HG03025 (cell line): Measurements from ENCODE around the gene RALGAPA1.

Source experiments
- ATAC-seq: cut with Tn5 transposase; IDR thresholded peaks from one replicate; pipeline ENCODE4 v1.9.1; 2021; ENCODE audit warnings: mild to moderate bottlenecking, moderate library complexity; ENCODE audit not compliant: unreplicated experiment, low FRiP score

Gene RALGAPA1

DNA sequence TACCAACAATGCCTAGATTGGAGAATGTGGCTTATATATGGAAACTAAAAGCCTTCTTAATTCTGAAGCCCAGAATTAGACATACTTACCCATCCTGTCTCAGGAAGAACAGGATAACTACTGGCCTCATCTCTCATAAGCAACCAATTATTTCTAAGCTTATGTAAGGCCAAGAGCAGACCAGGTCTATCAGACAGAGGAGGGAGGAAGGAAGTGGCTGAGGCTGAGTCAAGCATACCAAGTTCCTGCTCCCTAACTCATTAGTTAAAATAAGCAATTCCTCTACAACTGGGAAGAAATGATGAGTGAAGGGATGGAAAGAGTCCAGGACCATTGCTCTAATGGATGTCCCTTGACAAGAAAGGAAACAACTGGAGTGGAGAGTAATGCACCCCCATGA lies 302.2 kb downstream of the RALGAPA1 start:
- ATAC-seq: no peak

DNA sequence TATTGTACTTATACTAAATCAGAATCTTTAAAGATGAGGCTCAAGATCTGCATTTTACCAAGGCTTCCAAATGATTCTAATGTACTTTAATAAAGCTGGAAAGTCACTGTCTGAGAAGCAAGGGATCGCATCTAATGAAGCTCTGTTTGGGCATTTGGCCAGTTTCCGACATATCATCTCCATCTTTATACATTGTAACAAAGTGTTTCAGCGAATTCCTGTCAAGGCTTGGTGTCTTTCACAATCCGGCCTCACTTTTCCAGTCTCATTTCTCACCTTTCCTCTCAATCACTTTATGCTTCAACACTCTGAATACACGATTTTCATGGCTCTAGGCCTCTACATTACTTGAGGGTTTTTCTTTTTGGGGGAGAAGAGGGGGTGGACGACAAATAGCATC lies 302.6 kb downstream of the RALGAPA1 start:
- no peak for ATAC-seq

DNA sequence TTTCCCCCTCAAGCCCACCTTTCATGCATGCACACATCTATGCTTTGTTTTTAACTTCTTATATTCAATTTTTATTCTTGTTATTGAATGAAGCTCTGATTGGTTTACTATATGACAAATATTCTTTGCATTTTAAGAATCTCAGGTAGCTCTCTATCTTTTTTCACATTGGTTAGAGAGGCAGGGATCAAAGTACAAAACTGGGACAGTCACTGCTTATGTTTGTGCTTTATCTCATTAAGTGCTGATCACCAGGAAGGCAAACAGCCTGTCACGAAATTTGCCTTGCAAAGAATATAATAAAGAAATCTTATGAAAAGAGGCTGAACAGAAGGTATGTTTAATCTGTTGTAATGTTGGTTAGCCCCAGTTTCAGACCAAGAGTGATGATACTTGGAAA lies 304.8 kb downstream of the RALGAPA1 start:
- no peak for ATAC-seq

DNA sequence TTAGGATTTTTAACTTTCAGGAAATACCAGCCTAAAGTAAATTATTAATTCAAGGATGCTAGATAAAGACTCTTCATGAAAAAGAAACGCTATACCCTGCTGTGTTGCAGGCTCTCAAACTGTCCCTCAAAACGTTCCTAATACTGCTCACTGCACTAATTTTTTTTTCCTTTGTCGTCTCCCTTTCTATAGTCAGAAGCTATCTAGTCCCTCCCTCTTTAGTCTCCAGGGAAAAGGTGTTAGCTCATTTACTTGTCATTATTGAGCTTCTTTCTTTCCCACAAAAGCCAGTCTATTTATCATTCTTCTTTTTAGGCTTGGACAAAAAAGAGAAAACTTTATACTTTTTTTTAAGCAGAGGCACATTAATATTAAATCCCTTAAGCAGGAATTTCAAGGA lies 305.4 kb downstream of the RALGAPA1 start:
- no peak for ATAC-seq

DNA sequence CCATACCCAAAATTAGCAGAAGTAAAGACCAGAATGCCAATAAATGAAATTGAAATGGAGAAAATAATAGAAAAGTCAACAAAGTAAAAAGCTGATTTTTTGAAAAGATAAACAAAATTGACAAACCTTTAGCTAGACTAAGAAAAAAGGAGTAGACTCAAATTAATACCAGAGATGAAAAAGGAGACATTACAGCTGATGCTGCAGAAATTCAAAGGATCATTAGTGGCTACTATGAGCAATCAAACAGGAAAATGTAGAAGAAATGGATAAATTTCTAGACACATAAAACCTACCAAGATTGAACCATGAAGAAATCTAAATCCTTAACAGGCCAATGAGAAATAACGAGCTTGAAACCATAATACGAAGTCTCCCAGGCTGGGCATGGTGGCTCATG lies 309.9 kb downstream of the RALGAPA1 start:
- no peak for ATAC-seq

DNA sequence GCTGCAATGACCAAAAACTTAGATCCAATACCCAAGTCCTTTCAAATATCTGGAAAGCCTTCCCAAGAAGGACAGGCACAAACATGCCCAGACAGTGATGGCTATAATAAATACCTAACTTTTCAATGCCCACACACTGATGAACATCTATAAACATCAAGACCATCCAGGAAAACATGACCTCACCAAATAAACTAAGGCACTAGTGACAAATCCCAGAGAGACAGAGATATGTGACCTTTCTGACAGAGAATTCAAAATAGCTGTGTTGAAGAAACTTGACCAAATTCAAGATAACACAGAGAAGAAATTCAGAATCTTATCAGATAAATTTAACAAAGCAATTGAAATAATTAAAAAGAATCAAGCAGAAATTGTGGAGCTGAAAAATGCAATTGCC lies 313.8 kb downstream of the RALGAPA1 start:
- ATAC-seq: no peak

DNA sequence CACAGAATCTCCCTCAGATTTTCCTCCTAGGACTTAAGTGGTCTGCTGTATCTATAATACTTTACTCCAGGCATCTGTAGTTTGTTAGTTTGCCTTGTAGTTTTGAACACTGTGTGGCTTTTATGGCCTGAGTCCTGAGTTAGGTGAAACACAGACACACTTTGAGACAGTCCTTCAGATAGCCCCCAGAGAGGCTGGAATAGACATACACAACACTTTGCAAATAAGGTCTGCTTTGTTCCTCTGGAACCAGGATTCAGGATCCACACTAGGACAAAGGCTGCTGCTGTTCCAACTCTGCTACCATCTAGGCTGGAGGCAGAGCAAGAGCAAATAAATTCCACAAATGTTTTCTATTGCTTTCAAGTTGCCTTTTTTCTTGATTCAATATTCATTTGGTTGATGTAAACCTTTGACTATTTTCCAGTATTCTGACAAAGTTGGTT lies 316.5 kb downstream of the RALGAPA1 start:
- ATAC-seq: no peak
